ENCODE measurements around the gene LYPLAL1.

Gene LYPLAL1

DNA sequence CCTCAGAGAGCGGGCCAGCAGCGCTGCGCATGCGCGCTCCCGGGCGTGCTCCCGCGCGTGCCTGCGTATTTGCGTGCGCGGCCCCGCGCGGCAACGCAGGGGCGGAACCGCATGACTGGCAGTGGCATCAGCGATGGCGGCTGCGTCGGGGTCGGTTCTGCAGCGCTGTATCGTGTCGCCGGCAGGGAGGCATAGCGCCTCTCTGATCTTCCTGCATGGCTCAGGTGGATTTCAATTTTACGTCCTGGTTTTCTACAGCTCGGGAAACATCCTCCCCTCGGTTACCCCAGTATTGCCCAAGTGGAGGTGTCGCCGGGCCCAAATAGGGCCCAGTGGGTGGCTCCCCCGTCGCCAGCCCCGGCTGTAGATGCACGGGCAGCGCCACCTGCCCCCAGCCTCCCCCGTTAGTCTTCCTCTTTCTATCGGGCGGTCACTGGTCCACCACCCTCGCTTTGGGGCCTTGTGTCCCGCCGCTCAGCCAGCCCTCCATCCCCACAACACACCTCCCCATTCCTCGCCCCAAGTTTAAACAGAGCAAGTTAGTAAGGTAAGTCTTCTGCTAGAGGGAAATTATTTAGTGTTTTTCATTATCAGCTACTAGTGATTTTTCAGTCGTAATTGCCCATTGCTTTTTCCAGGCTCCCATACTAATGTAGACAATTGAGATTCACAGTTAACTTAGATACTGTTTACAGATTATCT is at the start of gene LYPLAL1:
Gene LYPLAL1, plus strand, starts transcription at position 121 of the 702 bp plus-strand sequence. Its CDS starts 13 bp downstream, at position 134.
- TF ChIP-seq, protein P1, sequence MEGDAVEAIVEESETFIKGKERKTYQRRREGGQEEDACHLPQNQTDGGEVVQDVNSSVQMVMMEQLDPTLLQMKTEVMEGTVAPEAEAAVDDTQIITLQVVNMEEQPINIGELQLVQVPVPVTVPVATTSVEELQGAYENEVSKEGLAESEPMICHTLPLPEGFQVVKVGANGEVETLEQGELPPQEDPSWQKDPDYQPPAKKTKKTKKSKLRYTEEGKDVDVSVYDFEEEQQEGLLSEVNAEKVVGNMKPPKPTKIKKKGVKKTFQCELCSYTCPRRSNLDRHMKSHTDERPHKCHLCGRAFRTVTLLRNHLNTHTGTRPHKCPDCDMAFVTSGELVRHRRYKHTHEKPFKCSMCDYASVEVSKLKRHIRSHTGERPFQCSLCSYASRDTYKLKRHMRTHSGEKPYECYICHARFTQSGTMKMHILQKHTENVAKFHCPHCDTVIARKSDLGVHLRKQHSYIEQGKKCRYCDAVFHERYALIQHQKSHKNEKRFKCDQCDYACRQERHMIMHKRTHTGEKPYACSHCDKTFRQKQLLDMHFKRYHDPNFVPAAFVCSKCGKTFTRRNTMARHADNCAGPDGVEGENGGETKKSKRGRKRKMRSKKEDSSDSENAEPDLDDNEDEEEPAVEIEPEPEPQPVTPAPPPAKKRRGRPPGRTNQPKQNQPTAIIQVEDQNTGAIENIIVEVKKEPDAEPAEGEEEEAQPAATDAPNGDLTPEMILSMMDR (IDR thresholded peaks at IDR 0.05; ENCODE audit: low read depth, low read length): no peak
- H3K4me3 ChIP-seq (ENCODE audit: low read depth, low read length): peak within 1 kb of the TSS; percentile 85

DNA sequence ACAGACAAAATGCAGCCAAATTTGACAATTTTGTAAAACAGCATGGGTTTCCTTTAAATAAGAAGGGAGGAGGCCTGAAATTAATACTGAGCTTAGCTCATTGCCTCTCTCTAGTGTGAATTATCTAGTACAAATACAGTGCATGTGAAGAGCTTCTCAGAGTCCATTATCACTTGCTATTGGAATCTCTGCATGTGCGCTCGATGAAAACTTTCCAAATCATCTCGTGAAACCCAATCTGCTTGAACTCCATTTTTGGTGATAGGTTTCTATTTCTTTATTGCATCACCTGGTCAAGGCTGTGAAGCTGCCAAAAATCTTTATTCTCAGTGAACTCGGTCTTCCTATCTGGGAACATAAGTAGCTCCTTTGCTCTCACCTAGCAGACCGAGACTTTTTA is 49.5 kb upstream of the LYPLAL1 start:
- TF ChIP-seq, protein P1 (IDR thresholded peaks at IDR 0.05; ENCODE audit: low read depth, low read length): no peak
- no peak overlapping the region for H3K4me3 ChIP-seq (ENCODE audit: low read depth, low read length)

DNA sequence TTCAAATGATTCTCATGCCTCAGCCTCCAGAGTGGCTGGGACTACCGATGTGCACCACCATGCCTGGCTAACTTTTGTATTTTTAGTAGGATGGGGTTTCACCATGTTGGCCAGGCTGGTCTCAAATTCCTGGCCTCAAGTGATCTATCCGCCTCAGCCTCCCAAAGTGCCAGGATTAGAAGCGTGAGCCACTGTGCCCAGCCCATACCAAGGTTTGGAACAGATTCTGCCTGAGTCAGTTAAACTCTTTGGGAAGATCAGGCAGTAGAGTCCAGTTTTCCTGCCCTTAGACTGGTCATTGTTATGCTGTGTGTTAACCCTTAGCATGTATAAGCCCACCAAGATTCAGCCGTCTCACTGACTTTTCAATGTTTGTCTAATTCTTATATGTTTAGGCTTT is 48.3 kb upstream of the LYPLAL1 start:
- no peak overlapping the region for H3K4me3 ChIP-seq (ENCODE audit: low read depth, low read length)
- TF ChIP-seq, protein P1 (IDR thresholded peaks at IDR 0.05; ENCODE audit: low read depth, low read length): no peak

DNA sequence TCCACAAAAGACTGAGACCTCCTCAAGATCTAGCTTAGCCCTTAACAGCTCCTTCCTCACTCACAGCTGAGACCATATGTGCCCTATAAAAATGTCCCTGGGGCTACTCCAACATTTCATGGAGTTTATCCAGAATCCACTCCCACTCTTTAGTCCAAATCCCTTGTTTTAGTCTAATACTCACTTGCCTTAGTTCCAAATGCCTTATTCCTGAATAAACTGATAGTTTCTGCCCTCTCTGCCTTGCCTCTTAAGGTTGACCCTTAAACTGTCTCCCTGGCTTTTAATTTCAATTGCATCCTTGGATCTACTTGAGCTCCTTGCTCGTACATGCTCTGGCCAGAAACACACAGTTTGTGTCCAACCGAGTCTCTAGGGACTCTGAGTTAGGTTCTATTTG is 47.3 kb upstream of the LYPLAL1 start:
- no peak overlapping the region for H3K4me3 ChIP-seq (ENCODE audit: low read depth, low read length)
- TF ChIP-seq, protein P1 (IDR thresholded peaks at IDR 0.05; ENCODE audit: low read depth, low read length): no peak

DNA sequence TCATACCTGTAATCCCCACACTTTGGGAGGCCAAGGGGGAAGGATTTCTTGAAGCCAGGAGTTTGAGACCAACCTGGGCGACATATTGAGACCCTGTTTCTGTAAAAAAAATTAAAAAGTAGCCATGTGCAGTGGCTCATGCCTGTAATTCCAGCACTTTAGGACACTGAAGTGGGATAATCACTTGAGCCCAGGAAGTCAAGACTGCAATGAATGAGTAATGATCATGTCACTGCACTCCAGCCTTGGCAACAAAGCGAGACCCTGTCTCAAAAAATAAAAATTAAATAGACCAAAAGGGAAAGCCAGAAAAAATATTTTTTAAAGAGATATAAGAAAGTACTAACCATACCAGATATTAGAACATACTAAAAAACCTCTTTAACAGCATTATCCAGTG is 44.7 kb upstream of the LYPLAL1 start:
- TF ChIP-seq, protein P1 (IDR thresholded peaks at IDR 0.05; ENCODE audit: low read depth, low read length): no peak
- no peak overlapping the region for H3K4me3 ChIP-seq (ENCODE audit: low read depth, low read length)

DNA sequence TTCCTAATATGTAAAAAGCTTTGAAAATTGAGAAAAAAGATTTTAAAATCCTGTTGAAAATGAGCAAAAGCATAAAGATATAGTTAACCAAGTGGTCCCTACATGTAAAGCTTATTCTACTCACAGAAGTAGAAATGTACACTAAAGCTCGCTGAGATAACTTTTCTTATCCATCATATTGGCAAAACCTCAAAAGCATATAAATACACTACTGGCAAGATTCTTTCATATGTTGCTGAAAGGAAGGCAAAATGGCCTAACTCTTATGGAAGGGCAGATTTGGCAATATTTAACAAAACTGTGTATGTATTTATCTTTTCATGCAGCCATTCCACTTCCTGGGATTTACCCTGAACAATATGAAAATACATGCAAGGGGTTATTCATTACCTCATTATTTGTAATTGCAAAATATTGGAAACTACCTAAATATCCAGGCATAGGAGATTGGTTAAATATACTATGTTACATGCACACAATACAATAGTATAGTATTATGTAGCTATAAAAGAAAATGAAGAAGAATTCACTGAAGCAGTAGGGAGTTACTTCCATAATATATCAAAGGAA is 43.2 kb upstream of the LYPLAL1 start:
- H3K4me3 ChIP-seq (ENCODE audit: low read depth, low read length): no peak overlapping the region
- TF ChIP-seq, protein P1 (IDR thresholded peaks at IDR 0.05; ENCODE audit: low read depth, low read length): no peak

DNA sequence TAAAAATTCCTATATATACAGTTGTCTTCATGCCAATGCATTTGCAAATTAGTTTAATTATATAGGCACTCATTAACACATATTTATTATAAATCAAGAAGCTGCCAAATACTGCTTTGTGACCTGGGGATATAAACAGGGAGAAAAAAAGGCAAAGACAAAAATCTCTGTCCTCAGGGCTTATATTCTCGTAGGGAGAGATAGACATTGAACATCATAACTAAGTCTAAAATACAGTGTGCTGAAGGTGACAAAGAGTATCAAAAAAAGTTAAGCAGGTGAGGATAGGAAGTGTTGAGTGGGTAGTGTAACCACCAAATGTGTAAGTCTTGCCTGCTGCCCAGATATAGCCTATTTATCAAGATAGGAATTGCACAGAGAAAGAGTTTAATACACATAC is 40.7 kb upstream of the LYPLAL1 start:
- TF ChIP-seq, protein P1 (IDR thresholded peaks at IDR 0.05; ENCODE audit: low read depth, low read length): no peak
- no peak overlapping the region for H3K4me3 ChIP-seq (ENCODE audit: low read depth, low read length)
